Breast epithelium (tissue), 4 donors: Measurements from ENCODE around the gene CCDC74B. TPM values are rescaled to one million over a fixed set of nuclear protein-coding genes. Genes with fewer than 3 reads are reported as not detected.
"Not testable (repeated sequence)": the region's sequence is repeated elsewhere in the genome, so short reads cannot be mapped to it uniquely, and the experiment has no call there.

Source experiments
- DNase-seq, 2 donors: peaks; one replicate each; pipeline ENCODE4 v3.0.0-alpha.2; 2019; ENCODE audit warnings: low spot score in 2 of 2
- H3K27ac ChIP-seq, 2 donors: fragments of 200-600 bp; sonication (generic) in 1 of 2; one replicate each; pipeline ENCODE4 v1.5.1; 2016 to 2019; ENCODE audit warnings: mild to moderate bottlenecking in 1 of 2
- H3K27me3 ChIP-seq, 2 donors: fragments of 200-600 bp; sonication (generic) in 1 of 2; one replicate each; pipeline versions ENCODE4 v1.5.1 to v1.6.0; 2017 to 2019; ENCODE audit warnings: control low read depth in 1 of 2, mild to moderate bottlenecking in 1 of 2
- H3K36me3 ChIP-seq: fragments of 200-600 bp; one replicate; pipeline ENCODE4 v1.5.1; 2019
- H3K4me1 ChIP-seq, 2 donors: fragments of 200-600 bp; sonication (generic); one replicate each; pipeline ENCODE4 v1.5.1; 2016 to 2019; ENCODE audit warnings: control low read depth in 1 of 2
- H3K4me3 ChIP-seq, 3 donors: fragments of 200-600 bp; sonication (generic); 1 replicate in 2 of 3; 2 replicates in 1 of 3; pipeline ENCODE4 v1.5.1; 2016 to 2019; ENCODE audit warnings: mild to moderate bottlenecking in 3 of 3, moderate library complexity in 2 of 3
- H3K9me3 ChIP-seq, 2 donors: fragments of 200-600 bp; sonication (generic) in 1 of 2; one replicate each; pipeline ENCODE4 v1.5.1; 2016 to 2019; ENCODE audit warnings: control low read depth in 1 of 2
- POLR2A ChIP-seq: fragments of 450-650 bp; IDR thresholded peaks from one replicate; pipeline ENCODE4 v1.6.1; 2016; ENCODE audit warnings: antibody characterized with exemption, mild to moderate bottlenecking, moderate library complexity
- POLR2AphosphoS5 ChIP-seq, 3 donors: sonication (generic); formaldehyde crosslinking; IDR thresholded peaks; one replicate each; pipeline ENCODE4 v1.6.1; 2017; ENCODE audit warnings: antibody characterized with exemption in 3 of 3
- intact Hi-C: fragments of 100-400 bp; cut with DNase I; formaldehyde crosslinking; loops from one replicate; pipeline ENCODE4 v1.15.1; 2023; ENCODE audit warnings: low total_unique reads
- total RNA-seq, 3 donors: library from RNA; depleted of rRNA; stranded (reverse); fragments of >200 nt; gene quantifications; one replicate each; pipeline ENCODE4 v1.1.0, GENCODE V29; 2016
- TF ChIP-seq, protein P1 (sequence below), 3 donors: fragments of 450-650 bp; IDR thresholded peaks; one replicate each; pipeline ENCODE4 v1.5.1; 2016 to 2017; ENCODE audit warnings: antibody characterized with exemption in 3 of 3, mild to moderate bottlenecking in 3 of 3, moderate library complexity in 3 of 3

The CCDC74B gene
- total RNA-seq, 3 donors from 2014 or later = 2.7 to 16.1 (median 9.5) TPM

DNA sequence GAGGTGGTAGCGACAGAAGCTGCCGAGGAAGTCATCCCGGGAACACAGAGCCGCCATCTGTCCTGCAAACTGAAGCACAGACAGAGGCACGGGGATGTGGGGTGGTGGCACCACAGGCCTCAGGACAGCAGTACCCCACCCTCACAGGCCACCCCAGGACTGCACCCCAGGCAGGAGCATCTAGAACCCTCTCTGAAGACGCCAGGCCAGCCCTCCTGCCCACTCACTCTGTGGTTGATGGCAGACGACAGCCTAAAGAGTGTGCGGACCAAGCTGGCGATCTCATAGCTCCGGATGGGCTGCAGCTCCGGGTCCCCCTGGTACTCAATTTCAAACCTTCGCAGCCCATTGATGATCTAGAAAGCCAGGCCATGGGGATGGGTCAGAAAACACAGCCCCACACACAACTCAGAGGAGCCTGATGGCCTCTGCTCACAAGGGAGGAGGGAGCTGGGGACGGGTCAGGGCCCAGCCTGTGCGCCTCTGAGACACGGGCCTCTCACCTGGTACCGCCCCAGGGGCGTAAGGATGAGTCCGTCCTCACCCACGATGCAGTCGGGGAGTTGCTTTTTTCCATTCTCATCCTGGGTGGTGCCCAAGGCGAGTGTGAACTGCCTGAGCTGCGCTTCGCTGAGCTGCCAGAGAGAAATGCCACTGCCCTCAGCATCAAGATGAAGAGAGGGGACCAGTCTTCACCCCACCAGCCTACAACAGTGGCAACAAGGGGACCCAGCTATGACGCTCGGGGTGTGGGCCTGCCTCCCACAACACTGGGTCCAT, 8.1 kb upstream of the CCDC74B start:
- no peaks in the 10 kb centered on the region for H3K36me3 ChIP-seq
- no peak overlapping the region for H3K27ac ChIP-seq
- no peak for DNase-seq
- H3K9me3 ChIP-seq = no peaks in the 10 kb centered on the region
- intact Hi-C loops = no loop called here
- TF ChIP-seq POLR2A (no peak), POLR2AphosphoS5 (IDR thresholded peaks at IDR 0.05) (no peak)
- TF ChIP-seq, protein P1, sequence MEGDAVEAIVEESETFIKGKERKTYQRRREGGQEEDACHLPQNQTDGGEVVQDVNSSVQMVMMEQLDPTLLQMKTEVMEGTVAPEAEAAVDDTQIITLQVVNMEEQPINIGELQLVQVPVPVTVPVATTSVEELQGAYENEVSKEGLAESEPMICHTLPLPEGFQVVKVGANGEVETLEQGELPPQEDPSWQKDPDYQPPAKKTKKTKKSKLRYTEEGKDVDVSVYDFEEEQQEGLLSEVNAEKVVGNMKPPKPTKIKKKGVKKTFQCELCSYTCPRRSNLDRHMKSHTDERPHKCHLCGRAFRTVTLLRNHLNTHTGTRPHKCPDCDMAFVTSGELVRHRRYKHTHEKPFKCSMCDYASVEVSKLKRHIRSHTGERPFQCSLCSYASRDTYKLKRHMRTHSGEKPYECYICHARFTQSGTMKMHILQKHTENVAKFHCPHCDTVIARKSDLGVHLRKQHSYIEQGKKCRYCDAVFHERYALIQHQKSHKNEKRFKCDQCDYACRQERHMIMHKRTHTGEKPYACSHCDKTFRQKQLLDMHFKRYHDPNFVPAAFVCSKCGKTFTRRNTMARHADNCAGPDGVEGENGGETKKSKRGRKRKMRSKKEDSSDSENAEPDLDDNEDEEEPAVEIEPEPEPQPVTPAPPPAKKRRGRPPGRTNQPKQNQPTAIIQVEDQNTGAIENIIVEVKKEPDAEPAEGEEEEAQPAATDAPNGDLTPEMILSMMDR (IDR thresholded peaks at IDR 0.05) = no peak
- no peaks in the 10 kb centered on the region for H3K4me1 ChIP-seq
- no peak overlapping the region for H3K4me3 ChIP-seq
- no peaks in the 10 kb centered on the region for H3K27me3 ChIP-seq

DNA sequence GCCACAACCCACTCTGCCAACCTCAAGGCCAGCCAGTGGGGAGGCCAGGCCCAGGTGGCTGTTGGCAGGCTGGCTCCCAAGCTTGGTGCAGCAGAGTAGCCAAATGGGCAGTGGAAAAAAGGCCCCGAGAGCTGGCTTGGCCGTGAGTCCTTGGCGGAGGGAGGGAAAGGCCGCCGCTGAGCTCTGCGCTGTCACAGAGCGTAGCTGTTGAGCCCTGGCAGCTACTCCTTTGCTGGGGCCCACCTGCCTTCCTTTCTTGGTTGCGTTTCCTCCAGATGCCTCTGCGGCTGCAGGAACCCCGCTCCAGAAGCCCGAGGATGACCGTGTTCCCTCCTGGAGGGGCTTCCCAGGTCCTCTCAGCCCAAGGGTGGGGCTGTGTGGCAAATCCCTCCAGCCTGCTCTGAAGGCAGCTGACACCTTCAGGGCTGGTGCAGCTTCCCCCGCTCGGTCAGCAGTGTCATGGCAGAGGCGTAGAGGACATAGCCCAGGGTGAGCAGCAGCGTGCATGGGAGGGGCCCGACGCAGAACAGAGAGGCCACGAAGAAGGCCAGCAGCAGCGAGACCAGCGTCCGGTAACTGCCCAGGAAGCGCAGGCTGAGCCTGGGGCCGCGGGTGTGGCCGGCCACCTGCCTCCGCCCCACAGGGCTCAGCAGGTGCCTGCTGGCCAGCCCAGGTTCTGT, 7.4 kb upstream of the CCDC74B start:
- H3K4me1 ChIP-seq, H3K27ac ChIP-seq, intact Hi-C loops, H3K36me3 ChIP-seq, DNase-seq, H3K4me3 ChIP-seq, H3K27me3 ChIP-seq, H3K9me3 ChIP-seq: not testable (repeated sequence)

DNA sequence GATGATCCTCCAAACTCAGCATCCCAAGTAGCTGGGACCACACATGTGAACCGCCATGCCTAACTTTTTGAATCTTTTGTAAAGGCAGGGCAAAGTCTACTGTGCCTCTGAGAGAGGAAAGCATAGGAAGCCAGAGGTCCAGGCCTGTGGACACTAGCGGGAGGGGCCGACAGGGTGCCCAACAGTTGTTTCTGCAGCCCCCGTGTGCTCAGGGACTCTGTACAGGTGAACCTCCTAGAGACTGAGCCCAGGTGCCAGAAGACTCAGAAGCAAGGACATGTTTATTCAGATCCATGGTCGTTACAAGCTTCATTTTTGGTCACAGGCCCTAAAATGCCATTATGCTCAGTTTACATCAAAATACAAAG, 6.2 kb upstream of the CCDC74B start:
- H3K27ac ChIP-seq, H3K27me3 ChIP-seq, H3K4me3 ChIP-seq, DNase-seq, intact Hi-C loops, H3K9me3 ChIP-seq, H3K36me3 ChIP-seq, H3K4me1 ChIP-seq: not testable (repeated sequence)

DNA sequence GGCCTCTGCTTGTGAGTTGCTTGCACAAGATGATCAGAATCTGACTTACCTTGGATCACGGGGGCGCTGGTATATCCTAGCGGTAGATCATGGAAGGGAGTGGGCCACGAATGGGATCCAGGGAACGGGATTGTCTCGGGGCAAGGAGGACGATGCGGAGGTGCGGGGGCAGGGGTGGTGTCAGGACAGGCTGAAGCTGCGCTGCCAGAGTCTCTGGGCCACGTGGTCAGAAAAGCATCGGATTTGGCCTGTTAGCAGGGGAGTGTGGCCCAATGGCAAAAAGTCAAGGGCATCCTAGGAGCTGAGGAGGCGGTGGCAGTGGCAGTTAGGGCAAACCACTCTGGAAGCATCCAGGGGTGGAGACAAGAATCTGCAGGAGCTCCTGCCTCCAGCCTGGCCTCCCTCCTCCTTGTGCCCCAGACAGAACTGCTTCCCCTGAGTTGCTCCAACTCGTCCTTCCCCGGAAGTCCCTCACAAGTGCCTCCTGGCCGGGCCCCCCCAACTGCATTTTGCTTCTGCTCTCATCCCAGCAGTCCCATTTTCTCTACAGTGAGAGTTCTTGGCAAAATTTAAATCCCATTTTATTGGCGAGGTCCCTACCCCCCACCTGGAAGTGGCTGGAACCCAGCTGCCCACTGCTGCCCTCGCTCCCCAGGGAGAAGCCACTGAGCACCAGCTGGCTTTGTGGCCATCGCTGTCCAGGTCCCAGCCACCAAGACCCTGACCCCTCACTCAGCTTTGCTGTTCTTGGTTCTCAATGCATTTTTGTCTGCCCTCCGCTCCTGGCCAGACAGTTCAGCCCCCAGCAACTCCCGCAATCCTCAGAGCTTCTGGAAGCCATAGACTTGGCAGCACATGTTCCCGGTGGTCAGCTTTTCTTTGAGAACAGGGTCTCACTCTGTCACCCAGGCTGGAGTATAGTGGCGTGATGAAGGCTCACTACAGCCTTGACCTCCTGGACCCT, 5.6 kb upstream of the CCDC74B start:
- H3K4me1 ChIP-seq = no peaks in the 10 kb centered on the region
- no peak overlapping the region for H3K4me3 ChIP-seq
- intact Hi-C loops = no loop called here
- no peaks in the 10 kb centered on the region for H3K27me3 ChIP-seq
- no peak for TF ChIP-seq POLR2AphosphoS5 (IDR thresholded peaks at IDR 0.05)
- no peak for TF ChIP-seq POLR2A
- TF ChIP-seq, protein P1 (IDR thresholded peaks at IDR 0.05) = no peak
- H3K36me3 ChIP-seq = no peaks in the 10 kb centered on the region
- no peak for DNase-seq
- no peak overlapping the region for H3K27ac ChIP-seq
- H3K9me3 ChIP-seq = no peaks in the 10 kb centered on the region

DNA sequence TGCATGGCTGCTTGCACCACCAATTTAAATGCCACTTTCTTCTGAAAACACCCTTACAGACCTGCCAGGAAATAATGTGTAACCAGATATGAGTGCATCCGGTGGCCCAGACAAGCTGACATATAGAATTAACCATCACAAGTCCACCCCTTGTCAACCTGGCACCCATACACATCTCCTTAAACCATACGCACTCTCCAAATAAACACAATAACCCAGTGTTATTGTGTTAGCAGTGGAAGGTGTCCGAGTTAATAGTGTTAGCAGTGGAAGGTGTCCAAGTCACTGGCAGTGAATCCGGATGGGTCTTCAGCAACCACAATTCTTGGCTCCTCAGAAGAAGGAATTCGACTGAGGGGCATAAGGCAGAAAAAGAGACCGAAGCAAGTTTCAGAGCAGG, 3.6 kb upstream of the CCDC74B start:
- DNase-seq, intact Hi-C loops, H3K4me3 ChIP-seq, H3K27ac ChIP-seq, H3K36me3 ChIP-seq, H3K4me1 ChIP-seq, H3K9me3 ChIP-seq, H3K27me3 ChIP-seq: not testable (repeated sequence)

DNA sequence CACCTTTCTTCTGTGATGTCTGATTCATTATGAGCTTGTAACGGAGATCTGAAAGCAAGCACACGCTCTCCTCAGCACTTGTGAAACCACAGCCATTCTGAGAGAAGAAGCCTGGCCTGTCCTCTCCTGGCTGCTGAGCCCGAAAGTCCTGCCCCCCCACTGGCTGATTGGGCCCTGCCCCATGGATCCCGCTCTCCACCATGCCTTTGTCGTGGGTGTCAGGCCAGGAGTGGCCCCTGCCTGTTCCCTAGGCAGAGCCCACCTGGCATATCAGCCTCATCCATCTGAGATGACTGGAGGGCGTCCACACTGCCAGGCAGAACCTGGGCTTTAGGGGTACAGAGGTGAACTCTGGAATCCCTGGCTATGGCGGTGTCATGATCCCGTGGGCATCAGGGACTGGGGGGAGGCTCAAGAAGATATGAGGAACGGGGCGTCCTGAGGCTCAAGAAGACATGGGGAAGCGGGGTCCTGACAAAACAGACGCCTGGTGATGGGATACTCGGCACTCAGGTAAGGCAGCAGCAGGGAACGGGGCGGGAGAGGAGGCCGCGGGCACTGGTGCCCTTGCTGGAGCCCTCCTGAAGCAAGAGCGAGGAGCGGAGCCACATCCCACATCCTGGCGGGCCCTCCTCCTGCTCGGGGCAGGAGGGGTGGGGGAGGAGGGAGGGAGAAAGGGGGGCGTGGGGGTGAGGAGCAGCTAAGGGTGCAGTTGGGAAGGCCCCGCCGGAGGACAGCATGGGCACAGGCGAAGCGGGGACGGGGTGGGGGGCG, 1.5 kb downstream of the CCDC74B start:
- H3K27me3 ChIP-seq, H3K36me3 ChIP-seq, H3K27ac ChIP-seq, intact Hi-C loops, H3K4me1 ChIP-seq, H3K9me3 ChIP-seq: not testable (repeated sequence)
- peak in 1 of 2 donors; percentile 4 for DNase-seq
- peak overlapping the region in 2 of 3 donors; percentile 44 to 57 for H3K4me3 ChIP-seq

DNA sequence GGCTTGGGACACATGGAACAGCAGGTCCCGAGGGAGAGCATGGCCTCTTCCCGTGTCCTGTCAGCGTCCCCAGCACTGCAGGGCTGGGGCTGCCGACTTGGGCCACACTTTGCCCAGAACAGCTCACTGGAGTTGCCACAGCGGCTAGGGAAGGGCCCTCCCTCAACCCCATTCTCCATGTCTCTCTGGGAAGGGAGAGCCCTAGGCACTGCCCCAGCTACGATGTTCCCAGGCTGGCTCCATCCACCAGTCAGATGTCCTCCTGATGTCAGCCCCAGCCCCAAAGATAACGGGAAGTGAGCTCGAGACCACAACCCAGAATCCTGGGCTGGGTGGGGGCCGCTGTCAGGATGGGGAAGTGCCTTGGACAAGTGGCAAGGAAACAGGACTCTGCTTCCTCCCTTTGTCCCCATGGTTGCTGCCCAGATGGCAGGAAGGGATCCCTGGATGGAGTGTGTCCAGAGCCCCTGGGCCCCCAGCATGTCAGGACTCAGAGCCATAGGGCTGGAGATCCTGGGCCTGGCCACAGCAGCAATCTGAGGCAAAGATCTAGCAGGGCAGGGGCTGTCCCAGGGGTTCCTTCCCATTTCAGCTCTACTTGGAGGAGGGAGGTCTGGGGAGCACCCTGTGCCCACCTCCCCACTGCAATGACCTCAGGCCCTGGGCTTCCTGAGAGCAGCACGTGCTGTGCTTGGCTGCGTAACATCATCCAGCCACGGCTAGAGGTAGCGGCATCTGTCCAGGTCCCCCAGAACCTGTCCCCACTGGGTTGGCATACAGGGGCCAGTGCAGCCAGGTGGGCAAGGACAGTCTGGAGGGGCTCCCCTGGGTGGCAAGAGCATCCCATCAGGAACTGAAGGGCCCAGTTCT, 2.3 kb downstream of the CCDC74B start:
- H3K4me3 ChIP-seq, H3K9me3 ChIP-seq, H3K4me1 ChIP-seq, H3K27me3 ChIP-seq, H3K36me3 ChIP-seq, H3K27ac ChIP-seq, intact Hi-C loops: not testable (repeated sequence)
- DNase-seq = peak in 1 of 2 donors; percentile 7

DNA sequence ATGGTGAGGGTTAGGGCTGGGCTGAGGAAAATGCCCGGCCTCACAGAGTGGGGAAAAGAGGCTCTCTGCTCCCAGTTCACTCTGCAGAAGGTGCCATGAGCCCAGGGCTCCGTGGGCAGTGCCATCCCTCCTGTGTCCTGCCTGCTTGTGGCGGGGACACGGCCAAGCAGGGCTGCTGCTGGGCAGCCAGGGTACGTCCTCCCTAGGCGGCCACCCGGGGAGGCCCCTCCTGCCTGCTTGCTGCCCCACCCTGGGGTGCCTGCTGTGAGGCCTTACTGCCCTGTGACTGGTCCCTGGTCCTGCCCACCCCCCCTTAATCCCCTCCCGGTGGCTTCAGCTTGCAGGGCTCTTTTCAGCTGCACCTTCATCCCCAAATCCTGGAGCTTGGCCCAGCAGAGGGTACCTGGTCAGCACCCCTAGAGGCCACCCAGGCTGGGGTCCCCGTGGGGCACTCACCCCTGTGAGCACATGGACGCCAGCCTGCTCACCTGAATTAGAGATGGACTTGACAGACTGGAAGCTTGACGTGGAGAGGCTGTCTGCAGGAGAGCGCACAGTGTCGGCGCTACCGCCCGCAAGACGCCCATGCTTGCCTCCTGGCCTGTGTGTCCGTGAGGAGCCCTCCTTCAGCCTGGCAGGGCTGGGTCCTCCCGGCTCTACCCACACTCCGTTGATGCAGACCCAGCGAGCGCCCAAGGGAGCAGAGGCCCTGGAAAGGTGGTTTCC, 3.1 kb downstream of the CCDC74B start:
- H3K36me3 ChIP-seq, H3K4me1 ChIP-seq, H3K4me3 ChIP-seq, H3K27ac ChIP-seq, intact Hi-C loops, H3K27me3 ChIP-seq, DNase-seq, H3K9me3 ChIP-seq: not testable (repeated sequence)

DNA sequence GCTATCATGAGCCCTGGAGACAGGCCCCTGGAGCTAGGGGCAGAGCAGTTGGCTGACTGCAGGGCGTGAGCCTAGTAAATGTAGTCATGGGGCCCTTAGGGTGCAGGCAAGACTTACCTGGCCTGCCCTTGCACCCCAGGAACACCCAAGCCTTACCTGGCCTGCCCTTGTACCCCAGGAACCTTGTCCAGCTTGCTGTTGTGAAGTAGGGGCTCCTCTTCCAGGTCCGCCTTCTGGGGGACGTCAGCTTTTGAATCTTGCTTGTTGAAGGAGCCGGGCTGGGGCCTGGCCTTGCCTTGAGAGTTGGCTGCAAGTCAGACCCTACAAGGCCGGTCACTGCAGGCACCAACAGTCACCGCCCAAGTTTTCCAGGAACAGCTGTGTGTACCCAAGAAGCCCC, 3.9 kb downstream of the CCDC74B start:
- intact Hi-C loops, H3K4me1 ChIP-seq, H3K4me3 ChIP-seq, DNase-seq, H3K36me3 ChIP-seq, H3K27me3 ChIP-seq, H3K27ac ChIP-seq, H3K9me3 ChIP-seq: not testable (repeated sequence)
